ENCODE data around the gene ALK. TPM values are rescaled to one million over a fixed set of nuclear protein-coding genes. Genes with fewer than 3 reads are reported as not detected.

Gene ALK
- total RNA-seq, 1 donor from 2014 or later, result not detected

DNA sequence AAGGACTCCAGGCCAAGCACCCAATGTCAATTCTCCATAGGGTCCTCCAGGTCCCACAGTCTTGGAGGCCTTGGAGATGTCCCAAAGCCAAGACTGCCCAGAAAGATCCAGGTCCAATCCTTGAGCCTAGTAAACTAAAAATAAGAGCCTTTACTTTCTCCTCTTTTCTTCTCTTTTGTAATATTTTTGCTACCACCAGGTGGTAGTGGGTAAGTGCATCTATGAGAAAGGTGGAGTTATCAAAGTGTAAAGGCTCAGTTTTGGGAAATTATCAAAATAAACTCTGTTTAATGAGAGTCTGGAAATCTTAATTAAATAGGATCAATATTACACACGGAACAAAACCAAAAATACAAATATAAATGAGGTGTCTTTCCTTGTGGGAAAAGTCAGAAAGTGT is 276.4 kb downstream of the ALK start:
- peaks cover 0 to 9% of the 10 kb centered on the region in 2 donors for H3K9me3 ChIP-seq

GRCh38 chr2:29643196-29643595 is 278.2 kb downstream of the ALK start:
- no peaks in the 10 kb centered on the region for H3K9me3 ChIP-seq
- intact Hi-C loops (cut with DNase I), result no loop called here
- H3K36me3 ChIP-seq, result no peaks in the 10 kb centered on the region
- no peaks in the 10 kb centered on the region for H3K27me3 ChIP-seq
- H3K4me1 ChIP-seq, result no peaks in the 10 kb centered on the region
- TF ChIP-seq, protein P1, sequence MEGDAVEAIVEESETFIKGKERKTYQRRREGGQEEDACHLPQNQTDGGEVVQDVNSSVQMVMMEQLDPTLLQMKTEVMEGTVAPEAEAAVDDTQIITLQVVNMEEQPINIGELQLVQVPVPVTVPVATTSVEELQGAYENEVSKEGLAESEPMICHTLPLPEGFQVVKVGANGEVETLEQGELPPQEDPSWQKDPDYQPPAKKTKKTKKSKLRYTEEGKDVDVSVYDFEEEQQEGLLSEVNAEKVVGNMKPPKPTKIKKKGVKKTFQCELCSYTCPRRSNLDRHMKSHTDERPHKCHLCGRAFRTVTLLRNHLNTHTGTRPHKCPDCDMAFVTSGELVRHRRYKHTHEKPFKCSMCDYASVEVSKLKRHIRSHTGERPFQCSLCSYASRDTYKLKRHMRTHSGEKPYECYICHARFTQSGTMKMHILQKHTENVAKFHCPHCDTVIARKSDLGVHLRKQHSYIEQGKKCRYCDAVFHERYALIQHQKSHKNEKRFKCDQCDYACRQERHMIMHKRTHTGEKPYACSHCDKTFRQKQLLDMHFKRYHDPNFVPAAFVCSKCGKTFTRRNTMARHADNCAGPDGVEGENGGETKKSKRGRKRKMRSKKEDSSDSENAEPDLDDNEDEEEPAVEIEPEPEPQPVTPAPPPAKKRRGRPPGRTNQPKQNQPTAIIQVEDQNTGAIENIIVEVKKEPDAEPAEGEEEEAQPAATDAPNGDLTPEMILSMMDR (IDR thresholded peaks at IDR 0.05), result no peak
- H3K4me3 ChIP-seq, result no peak overlapping the region
- H3K27ac ChIP-seq, result no peak overlapping the region
- no peak for DNase-seq (ENCODE audit: low spot score in 2 of 2)

More for the DNA sequence above, 276.4 kb downstream of the ALK start:
- H3K4me3 ChIP-seq, result no peak overlapping the region
- no peaks in the 10 kb centered on the region for H3K36me3 ChIP-seq
- H3K27ac ChIP-seq, result no peak overlapping the region
- intact Hi-C loops (cut with DNase I), result no loop called here
- TF ChIP-seq, protein P1 (IDR thresholded peaks at IDR 0.05), result no peak
- no peaks in the 10 kb centered on the region for H3K4me1 ChIP-seq
- no peak for DNase-seq (ENCODE audit: low spot score in 2 of 2)
- no peaks in the 10 kb centered on the region for H3K27me3 ChIP-seq

- Histone ChIP-seq H3K27me3 (no peaks in the 10 kb centered on the region), H3K27ac (no peak overlapping the region), H3K4me1 (no peaks in the 10 kb centered on the region), H3K9me3 (no peaks in the 10 kb centered on the region), H3K36me3 (no peaks in the 10 kb centered on the region), H3K4me3 (no peak overlapping the region)
- TF ChIP-seq, protein P1 (IDR thresholded peaks at IDR 0.05), result no peak
- intact Hi-C loops (cut with DNase I), result no loop called here
- no peak for DNase-seq (ENCODE audit: low spot score in 2 of 2)
Measured at GRCh38 chr2:29640360-29640759, 281.0 kb downstream of the ALK start.

DNA sequence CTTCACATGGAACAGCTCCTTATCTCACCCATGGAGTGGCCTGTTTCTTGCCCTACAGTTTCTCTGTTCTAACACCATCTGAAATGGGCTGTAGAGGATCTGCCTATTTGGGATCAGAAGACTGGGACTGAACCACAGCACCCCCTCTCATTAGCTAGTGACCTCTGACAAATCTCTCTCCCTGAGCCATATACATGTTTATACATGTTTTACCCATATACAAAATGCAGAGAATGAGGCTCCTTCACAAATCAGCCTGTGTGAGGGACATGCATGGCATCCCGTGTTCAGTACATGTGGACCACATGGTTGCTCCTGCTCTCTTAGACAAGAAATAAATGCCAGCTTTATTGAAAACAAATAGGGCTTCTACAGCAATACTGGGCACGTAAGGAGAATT is 282.7 kb downstream of the ALK start:
- Histone ChIP-seq H3K4me3 (no peak overlapping the region), H3K27ac (no peak overlapping the region), H3K9me3 (no peaks in the 10 kb centered on the region), H3K4me1 (no peaks in the 10 kb centered on the region), H3K27me3 (no peaks in the 10 kb centered on the region), H3K36me3 (no peaks in the 10 kb centered on the region)
- intact Hi-C loops (cut with DNase I), result no loop called here
- DNase-seq (ENCODE audit: low spot score in 2 of 2), result no peak
- TF ChIP-seq, protein P1 (IDR thresholded peaks at IDR 0.05), result no peak

- Histone ChIP-seq H3K4me3 (no peak overlapping the region), H3K4me1 (no peaks in the 10 kb centered on the region), H3K36me3 (no peaks in the 10 kb centered on the region), H3K27me3 (no peaks in the 10 kb centered on the region), H3K27ac (no peak overlapping the region), H3K9me3 (no peaks in the 10 kb centered on the region)
- intact Hi-C loops (cut with DNase I), result no loop called here
- no peak for DNase-seq (ENCODE audit: low spot score in 2 of 2)
- TF ChIP-seq, protein P1 (IDR thresholded peaks at IDR 0.05), result no peak
Measured at GRCh38 chr2:29634916-29635315, 286.5 kb downstream of the ALK start.

DNA sequence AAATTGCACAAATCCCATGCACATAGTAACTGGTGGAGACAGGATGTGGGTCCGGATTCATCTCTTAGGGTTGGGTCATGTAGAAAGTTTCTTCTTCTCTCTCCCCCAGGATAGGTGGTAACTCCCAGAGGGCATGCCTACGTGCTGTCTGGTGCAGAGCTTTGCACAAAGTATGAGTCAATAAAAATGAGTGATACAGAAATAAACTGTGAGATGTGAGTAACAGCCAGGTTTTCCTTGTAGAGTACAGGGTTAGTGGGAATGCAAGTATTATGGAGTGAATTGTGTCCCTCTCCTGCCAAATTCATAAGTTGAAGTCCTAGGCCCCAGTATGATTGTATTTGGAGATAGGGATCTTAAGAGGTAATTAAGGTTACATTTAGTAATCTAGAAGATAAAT is 289.4 kb downstream of the ALK start:
- Histone ChIP-seq H3K27me3 (no peaks in the 10 kb centered on the region), H3K4me1 (no peaks in the 10 kb centered on the region), H3K9me3 (no peaks in the 10 kb centered on the region), H3K4me3 (no peak overlapping the region), H3K36me3 (no peaks in the 10 kb centered on the region), H3K27ac (no peak overlapping the region)
- DNase-seq (ENCODE audit: low spot score in 2 of 2), result no peak
- TF ChIP-seq, protein P1 (IDR thresholded peaks at IDR 0.05), result no peak
- intact Hi-C loops (cut with DNase I), result no loop called here
